ENCODE data around the gene MCAM.

- no peak for TF ChIP-seq POLR2A (IDR thresholded peaks at IDR 0.05)
- no peak for TF ChIP-seq CTCF (IDR thresholded peaks at IDR 0.05)
Measured at GRCh38 chr11:119319136-119319699, 2.3 kb upstream of the MCAM start.

Data from Peyer's patch (tissue), 4 donors.